Right kidney (tissue), 9 donors: ENCODE data around the gene UBALD1.
"Not testable (repeated sequence)": the region's sequence is repeated elsewhere in the genome, so short reads cannot be mapped to it uniquely, and the experiment has no call there.

Source experiments
- DNase-seq: peaks from one replicate; pipeline ENCODE4 v3.0.0-alpha.2; 2016
- long read RNA-seq, 8 donors: transcript quantifications; one replicate each; lab custom pipeline, GENCODE V29; 2026

Gene UBALD1
- long read RNA-seq, donor 1, transcript UBALD1-205 (1 exons, 2,641 nt) = major isoform, 14 of 26 reads
- long read RNA-seq, donor 1, transcript UBALD1-201 (3 exons, 1,413 nt) = minor isoform, 11 of 26 reads
- long read RNA-seq, donor 1, partial matches to known transcripts = 0 of 26 reads
- long read RNA-seq, donor 1, other reads (novel, unspliced or antisense) = 0 of 26 reads
- long read RNA-seq, donor 2, transcript UBALD1-205 (1 exons, 2,641 nt) = major isoform, 11 of 17 reads
- long read RNA-seq, donor 2, partial matches to known transcripts = 0 of 17 reads
- long read RNA-seq, donor 2, other reads (novel, unspliced or antisense) = 0 of 17 reads
- long read RNA-seq, donor 3, transcript UBALD1-205 (1 exons, 2,641 nt) = major isoform, 6 of 13 reads
- long read RNA-seq, donor 3, partial matches to known transcripts = 0 of 13 reads
- long read RNA-seq, donor 3, other reads (novel, unspliced or antisense) = 0 of 13 reads
- long read RNA-seq, donor 4, transcript UBALD1-205 (1 exons, 2,641 nt) = major isoform, 18 of 30 reads
- long read RNA-seq, donor 4, transcript UBALD1-201 (3 exons, 1,413 nt) = minor isoform, 9 of 30 reads
- long read RNA-seq, donor 4, partial matches to known transcripts = 0 of 30 reads
- long read RNA-seq, donor 4, other reads (novel, unspliced or antisense) = 0 of 30 reads
- long read RNA-seq, donor 5, transcript UBALD1-205 (1 exons, 2,641 nt) = minor isoform, 9 of 29 reads
- long read RNA-seq, donor 5, transcript UBALD1-201 (3 exons, 1,413 nt) = major isoform, 16 of 29 reads
- long read RNA-seq, donor 5, partial matches to known transcripts = 0 of 29 reads
- long read RNA-seq, donor 5, other reads (novel, unspliced or antisense) = 0 of 29 reads
- long read RNA-seq, donor 6, transcript UBALD1-205 (1 exons, 2,641 nt) = major isoform, 23 of 43 reads
- long read RNA-seq, donor 6, transcript UBALD1-201 (3 exons, 1,413 nt) = minor isoform, 12 of 43 reads
- long read RNA-seq, donor 6, partial matches to known transcripts = 0 of 43 reads
- long read RNA-seq, donor 6, other reads (novel, unspliced or antisense) = 0 of 43 reads
- long read RNA-seq, donor 7 = 0 reads
- long read RNA-seq, donor 8, transcript UBALD1-205 (1 exons, 2,641 nt) = major isoform, 8 of 16 reads
- long read RNA-seq, donor 8, transcript UBALD1-201 (3 exons, 1,413 nt) = minor isoform, 7 of 16 reads
- long read RNA-seq, donor 8, partial matches to known transcripts = 0 of 16 reads
- long read RNA-seq, donor 8, other reads (novel, unspliced or antisense) = 0 of 16 reads

DNA sequence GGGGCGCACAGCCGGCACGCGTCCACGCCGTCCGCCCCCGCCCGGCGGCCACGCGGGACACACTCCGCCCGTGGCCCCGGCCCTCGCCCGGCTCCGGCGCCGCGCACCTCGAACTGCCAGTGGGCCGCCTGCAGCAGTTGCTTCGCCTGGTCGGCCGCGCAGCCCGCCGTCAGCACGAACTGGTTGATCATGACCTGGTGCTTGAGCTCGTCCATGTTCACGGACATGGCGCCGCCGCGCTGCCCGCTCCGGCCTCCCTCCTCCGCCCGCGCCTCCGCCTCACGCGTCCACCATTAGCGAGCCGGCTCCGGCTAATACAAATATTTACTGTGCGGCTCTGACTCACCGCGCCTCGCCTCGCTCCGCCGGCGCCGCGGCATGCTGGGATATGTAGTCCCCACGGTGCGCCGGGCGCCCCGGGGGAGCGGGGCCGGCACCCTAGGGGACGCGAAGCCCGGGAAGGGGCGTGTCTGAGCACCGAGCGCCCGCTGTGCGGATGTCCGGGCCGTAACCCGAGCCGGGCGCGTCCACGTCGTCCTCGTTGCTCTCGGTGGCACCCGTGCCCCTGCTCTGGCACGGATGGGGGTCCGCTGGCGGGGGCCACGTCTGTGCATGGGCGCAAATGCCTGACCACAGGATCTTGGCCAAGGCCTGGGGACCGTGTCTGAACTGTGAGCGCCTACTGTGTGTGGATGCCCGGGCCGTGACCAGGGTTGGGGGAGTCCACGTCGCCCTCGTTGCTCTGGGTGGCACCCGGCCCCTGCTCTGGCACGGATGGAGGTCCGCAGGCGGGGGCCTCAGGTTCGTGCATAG is at the start of gene UBALD1:
UBALD1 (minus strand) TSS at position 318 of the 813 bp plus-strand sequence; CDS start at position 227, 91 bp downstream.
- DNase-seq = peak; percentile 88

DNA sequence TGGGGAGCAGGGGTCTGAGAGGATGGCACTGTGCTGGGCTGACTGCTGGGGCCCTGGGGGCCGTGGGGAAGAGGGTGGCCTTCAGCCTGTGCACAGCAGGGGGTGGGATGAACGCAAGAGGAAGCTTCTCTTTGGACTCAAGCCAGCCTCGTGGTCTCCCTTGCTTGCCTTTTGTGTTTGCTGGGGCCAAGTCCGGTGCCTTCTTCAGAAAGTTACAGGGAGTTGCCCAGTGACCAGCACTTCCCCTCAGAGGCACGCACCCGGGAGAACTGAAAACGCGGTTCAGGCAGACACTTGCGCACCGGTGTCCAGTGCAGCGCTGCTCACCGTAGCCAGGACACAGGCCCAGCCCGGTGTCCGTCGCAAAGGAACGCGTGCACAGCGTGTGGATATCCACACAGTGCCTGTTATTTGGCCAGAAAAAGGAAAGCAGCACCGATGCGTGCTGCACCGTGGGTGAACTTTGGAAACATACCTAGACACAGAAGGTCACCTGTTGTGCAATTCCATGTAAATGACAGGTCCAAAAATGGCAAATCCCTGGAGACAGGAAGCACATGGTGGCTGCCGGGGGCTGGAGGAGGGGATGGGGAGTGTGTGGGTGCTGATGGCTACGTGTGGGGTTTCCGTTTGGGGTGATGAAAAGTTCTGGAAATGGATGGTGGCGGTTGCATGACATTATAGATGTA is 49.2 kb upstream of the UBALD1 start:
- DNase-seq = no peak

DNA sequence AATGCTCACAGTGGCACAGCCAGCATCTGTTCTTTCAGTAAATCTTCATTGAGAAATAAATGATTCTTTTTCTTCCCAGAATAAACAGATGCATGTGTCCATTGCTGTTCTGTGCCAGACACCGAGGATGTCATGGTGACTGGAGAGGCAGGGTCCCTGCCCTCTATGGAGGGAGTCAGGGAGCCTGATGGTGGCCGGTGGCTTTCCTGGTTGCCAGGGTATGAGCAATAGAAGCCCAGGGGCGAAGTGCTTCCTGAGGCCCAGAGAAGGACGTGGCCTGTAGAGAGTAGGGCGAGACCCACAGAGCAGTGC is 48.7 kb upstream of the UBALD1 start:
- DNase-seq = no peak

DNA sequence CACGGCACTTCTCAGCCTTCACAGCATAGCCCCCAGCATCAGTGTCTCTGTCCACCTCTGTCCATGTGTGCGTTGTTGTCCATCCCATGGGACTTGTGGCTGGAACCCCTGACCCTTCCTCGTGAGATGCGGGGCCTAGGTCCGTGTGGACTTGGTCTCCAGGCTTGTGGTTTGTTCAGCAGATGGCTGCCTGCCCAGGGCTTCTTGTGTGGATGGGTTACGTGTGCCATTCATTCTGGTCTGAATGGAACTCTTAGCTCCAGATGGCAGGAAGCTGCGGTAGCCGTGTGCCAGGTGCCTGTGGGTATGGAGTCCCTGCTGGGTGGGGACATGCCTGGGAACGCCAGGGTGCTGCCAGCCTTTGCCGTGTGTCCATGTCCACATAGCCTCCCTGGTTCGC is 47.0 kb upstream of the UBALD1 start:
- no peak for DNase-seq

DNA sequence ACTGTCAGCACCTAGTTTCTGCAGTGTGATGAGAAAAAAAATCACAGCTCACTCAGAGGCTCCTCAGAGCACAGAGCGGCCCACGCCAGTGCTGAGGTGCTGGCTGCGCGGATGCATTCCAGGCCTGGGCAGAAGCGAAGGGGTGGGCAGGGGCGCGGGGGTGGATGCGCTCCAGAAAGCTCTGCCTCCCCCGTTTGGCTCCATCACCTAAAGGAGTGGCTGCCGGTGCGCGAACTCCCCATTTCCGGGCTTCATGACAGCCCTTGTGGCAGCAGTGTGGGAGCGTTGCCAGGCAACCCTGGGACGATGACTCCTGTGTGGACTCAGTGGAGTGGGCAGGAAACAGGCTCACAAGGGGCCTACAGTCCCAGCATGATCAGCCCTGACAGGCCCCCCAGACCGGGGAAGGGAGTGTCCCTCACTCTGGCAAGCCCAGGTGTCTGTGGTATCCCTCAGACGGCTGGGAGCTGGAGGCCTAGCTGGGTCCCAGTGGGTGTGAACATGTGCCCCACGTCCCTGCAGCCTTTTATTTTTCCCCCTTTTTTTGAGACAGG is 45.8 kb upstream of the UBALD1 start:
- peak; percentile 63 for DNase-seq

DNA sequence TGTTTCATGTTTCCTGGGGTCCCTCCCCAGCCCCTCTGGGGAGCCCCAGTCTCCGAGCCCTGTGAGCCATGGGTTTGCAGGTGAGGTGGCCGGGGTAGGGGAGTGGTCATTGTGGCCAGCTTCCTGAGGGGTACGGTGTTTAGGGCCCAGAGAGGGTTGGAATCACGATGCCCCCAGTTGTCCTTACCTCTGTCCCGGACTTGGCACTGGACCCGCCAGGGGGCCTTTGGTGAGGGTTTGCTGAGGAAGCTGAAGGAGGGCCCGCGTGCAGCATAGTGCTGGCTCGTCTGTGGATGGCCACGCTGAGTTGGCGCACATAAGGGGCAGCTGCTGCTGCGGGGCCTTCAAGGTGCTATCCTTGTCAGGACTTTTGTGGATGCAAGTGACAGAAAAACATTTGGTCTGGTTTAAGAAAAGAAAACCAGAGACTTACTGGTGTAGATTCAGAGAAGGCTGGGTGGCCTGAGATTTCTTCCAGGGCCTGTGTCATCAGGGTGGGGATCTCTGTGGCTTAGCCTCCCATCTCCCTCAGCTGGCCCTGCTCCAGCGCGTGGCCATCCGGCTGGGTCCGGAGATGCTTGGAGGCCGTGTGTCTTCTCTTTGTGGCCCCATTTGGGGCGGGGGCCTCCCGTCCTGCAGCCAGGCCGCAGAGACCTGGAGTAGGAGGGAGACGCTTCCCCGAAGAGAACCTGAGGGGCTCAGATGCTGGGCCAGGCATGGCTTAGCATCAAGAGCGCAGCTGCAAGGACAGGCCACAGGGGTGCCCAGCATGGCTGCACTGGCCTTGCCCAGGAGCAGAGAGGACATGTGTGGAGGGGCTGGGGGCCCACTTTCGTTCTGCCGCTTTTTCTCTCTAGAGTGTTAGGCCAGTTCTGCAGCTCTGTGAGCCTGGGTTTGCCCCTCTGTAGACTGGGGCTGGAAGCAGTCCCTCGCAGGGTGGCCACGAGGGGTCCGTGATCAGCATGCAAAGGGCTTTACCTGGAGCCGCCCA is 45.0 kb upstream of the UBALD1 start:
- no peak for DNase-seq

DNA sequence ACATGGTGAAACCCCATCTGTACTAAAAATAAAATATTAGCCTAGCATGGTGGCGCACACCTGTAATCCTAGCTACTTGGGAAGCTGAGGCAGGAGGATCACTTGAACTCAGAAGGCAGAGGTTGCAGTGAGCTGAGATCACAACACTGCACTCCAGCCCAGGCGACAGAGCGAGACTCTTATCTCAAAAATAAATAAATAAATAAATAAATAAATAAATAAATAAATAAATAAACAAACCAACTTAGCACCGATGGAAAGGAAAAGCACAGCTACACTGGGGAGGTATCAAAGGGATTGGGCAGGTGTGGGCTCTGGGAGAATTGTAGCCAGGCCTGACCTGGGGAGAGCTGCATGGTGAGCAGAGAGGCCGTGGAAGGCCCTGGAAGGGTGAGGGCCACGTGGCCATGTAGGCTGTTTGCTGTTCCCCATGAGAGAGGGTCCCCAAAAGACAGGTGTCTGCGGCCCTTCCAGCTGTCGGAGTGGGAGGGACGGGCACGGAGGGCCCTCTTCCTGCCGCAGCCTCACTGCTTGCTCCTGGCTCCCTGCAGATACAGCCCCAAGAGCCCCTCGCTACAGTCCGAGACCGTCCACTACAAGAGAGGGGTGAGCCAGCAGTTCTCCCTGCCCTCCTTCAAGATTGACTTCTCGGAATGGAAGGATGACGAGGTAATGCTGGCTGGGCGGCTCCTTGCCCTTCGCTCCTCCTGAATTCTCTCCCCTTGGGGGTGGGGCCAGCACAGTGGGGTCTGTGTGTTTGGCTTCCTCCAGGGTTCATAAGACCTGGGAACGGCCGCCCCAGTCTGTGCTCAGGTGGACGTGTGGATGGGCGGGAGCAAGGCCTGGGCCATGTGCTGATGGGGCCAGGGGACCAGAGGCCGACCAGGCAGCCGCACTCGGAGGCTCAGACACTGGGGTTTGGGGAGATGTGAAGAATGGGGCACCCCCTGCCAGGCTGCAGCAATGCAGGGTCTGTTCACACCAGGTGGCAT is 42.3 kb upstream of the UBALD1 start:
- DNase-seq = no peak

DNA sequence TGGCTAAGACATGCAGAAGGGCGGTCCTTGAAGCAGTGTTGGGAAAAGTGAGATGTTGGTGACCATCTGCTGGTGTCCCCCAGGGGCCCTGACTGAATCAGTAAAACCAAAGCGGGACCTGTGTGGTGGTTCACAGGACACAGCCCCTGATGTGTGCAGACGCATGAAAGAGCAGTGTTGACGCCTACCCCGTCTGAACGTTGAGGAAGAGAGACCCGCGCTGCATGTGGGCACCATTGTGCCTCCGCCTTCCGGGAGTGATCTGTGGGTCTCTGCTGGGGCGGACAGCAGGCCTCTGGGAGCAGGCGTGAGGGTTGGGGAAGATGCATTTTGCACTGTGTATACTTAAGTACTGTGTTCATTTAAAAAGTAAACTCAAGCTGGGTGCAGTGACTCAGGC is 41.5 kb upstream of the UBALD1 start:
- DNase-seq = no peak

DNA sequence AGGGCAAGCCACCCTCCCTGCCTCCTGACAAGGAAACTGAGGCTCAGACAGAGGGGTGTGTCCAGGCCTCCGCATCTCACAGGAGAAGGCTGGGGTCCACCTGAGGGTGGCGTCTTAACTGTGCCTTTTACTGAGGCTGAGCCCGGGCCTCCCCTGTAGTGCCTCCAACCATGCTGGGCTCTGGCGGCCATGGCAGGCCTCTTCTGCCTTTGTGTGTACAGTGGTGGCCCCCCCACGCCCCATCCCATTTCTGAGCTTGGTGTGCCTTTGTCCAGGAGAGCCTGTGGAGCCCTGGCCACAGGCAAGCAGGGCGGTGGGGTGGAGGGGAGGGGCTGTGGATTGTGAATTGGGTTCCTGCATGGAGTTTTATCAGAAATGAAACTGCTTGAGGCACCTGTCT is 41.1 kb upstream of the UBALD1 start:
- DNase-seq = no peak

DNA sequence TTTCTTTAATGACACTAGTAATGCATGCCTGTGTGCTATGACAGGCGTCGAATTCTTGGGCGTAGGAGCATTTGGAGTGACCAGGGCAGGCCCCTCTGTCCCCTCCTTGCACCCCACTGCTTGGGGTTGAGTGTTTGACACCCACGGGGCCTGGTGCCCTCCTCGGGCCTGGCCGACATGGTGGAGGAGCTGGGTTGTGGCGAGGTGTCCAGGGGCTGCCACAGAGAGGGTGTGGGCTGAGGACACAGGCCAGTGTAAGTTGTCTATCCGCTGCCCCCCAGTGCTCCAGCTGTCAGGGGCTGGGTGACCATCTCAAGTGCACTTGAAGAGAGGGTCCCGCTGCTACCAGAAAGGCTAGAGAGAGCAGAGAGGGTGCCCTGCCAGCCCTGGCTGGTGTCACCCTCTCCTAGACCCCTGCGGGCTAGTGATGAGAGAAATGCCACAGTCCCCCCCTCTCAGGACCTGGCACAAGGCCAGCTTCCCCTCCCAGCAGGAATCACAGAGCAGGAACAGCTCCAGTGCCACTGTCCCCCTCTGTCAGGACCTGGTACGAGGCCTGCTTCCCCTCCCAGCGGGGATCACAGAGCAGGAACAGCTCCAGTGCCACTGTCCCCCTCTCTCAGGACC is 40.4 kb upstream of the UBALD1 start:
- DNase-seq = no peak

DNA sequence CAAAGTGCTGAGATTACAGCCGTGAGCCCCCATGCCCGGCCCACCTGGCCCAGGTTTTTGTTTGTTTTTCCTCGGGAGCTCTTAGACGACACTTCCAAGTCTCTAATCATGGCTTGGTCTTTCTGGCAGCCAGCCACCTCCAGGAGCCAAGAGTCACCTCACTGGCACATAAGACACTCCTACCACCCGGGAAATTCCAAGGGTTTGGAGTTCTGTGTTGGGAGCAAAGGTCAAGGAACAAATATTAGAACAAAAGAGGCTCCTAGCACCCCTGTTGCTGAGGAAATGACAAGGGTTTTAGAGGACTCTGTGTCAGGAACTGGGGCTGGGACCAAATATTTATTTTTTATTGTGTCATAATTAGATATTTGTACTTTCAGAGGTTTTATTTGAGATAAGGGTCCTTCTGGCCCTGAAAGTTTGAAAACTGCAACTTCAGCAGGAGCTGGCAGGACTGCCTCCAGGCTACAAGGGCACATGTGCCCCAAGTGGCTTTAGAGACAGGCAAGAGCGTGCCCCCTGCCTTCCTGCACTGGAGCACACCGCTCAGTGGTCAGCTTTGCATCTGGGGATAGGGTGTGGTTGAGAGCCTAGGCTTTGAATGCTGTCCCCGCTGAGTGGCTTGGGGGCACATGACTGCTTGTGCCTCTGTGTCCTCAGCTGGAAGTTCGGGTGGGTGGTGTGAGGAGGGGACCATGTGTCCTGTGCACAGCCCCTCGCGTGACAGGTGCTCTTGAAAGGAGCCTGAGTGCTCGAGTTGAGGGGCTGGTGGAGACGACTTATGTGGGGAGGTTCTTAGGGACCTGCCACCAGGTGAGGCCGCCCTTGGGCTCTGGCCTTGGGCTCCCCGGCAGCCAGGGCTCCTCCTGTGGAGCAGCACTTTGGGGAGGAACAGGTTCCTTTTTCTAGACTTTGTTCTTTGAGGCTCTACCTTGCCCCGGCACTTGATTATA is 39.6 kb upstream of the UBALD1 start:
- DNase-seq = no peak

DNA sequence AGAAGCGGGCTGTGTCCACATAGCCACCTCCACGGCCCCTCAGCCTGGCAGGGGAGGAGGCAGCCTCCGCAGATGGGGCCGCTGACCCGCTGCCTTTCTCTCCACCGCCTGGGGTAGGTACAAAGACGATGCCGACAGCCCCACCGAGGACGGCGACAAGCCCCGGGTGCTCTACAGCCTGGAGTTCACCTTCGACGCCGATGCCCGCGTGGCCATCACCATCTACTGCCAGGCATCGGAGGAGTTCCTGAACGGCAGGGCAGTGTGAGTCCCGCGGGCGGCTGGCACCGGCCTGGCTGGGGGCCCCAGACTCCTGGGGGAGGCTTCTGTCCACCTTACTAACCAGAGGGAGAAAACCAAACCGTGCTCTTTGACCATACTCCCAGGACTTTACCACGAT is 37.9 kb upstream of the UBALD1 start:
- DNase-seq = no peak

DNA sequence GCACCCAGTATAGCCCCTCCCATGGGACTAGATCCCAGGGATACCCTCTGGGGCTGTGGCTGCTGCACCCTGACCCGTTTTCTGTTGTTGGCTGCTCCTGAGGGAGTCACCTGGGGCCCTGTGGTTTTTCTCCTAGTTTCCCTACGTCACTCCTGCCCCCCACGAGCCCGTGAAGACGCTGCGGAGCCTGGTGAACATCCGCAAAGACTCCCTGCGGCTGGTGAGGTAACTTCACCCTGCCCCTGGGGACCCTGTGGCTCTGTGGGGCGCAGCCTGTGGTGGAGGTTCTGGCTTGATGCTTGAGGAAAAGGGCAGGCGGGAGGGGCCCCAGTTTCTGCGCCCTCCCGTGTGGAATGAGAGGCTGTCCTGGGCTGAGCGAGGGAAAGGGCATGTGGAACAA is 37.1 kb upstream of the UBALD1 start:
- no peak for DNase-seq

DNA sequence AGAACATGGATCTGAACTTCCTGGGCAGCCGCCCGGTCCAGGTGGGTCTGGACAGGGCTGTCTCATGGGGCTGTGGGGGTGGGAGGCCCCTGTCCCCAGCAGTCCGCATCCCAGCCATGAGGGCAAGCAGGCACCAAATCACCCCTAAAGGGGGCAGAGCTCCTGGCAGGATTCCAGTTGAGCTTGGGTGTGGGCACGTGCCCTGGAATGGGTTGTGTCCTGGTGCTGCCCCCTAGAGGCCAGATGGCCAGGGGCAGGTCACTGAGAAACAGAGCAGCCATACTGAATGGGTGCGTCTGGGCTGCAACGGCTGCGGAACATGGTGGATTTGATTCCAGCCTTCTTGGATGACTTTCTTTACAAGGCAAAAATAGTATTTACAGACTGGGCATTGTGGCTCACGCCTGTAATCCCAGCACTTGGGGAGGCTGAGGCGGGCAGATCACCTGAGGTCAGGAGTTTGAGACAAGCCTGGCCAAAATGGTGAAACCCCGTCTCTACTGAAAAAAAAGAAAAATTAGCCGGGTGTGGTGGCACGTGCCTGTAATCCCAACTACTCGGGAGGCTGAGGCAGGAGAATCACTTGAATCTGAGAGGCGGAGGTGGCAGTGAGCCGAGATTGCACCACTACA is 35.9 kb upstream of the UBALD1 start:
- not testable (repeated sequence) for DNase-seq

DNA sequence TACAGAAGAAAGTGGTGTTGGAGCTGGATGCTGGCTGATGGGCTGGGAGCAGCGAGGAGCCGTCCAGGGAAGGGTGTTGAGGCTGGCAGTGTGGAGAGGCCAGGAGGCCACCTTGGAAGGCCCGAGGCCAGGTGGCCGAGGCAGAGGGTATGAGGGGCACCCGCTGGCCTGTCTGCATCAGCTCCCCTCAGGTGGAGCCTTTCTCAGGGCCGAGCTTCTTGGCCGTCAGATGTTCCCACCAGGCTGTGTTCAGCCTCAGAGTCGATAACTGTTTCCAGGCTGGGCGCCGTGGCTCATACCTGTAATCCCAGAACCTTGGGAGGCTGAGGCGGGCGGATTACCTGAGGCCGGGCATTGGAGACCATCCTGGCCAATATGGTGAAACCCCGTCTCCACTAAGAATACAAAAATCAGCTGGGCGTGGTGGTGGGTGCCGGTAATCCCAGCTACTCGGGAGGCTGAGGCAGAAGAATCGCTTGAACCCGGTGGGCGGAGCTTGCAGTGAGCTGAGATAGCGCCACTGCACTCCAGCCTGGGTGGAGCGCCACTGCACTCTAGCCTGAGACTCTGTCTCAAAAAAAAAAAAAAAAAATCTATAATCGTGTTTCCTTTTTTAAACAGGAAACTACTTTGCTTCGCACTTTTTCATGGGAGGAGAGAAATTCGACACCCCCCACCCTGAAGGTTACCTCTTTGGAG is 35.2 kb upstream of the UBALD1 start:
- DNase-seq = no peak

DNA sequence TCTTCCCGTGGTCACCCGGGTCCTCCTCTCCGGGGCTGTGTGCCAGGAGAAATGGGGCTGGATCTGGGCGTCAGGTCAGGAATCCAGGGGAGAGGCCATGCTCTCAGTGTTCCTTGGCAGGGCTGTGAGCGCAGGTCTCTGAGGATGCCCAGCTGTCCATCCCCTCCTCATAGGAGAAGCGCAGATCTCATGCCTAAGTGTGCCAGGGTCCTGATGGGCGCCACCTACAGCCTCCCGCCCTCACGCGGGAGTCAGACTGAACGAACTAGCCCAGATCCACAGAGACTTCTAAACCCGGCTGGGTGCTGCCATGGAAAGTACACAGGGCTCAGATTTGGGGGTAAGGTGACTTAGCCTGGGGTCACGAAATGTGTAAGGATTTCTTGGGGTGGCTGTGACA is 34.2 kb upstream of the UBALD1 start:
- DNase-seq = no peak
